Measurements from ENCODE around the gene PEAR1.

The PEAR1 gene

DNA sequence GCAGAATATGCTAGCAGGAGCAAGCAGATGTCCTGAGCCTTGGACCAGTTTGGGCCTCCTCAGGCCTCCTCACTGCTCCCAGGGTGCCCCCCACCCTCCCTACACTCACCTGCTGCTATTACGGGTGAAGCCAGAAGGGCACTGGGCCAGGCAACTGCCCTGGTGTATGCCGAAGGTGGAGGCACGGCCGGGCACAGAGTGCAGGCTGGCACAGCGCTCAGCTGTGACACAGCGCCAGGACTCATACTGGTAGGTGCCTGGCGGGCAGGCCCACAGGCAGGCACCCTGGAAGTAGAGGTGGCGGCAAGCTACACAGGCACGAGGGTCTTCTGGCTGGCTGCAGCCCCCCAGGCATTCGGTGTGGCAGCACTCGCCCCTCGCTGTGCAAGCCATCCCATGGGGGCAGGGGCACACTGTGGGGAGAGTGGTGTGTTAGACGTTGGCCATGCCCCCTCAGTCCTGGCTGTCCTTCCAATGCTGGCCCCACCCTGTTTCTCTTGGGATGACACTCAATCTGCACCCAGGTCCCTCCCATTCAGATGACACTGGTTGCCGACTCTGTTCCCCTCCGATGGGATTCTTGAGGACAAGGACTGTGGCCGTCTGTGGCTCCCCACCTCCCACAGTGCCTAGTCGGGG is 41.6 kb upstream of the PEAR1 start:
- no peak overlapping the region for H3K4me3 ChIP-seq (ENCODE audit: low read depth in 1 of 2, low read length in 2 of 2)
- H3K4me1 ChIP-seq (ENCODE audit: control insufficient read depth in 1 of 2, insufficient read depth in 2 of 2, low read length in 2 of 2) = peaks cover 0 to 4% of the 10 kb centered on the region in 2 donors
- H3K27ac ChIP-seq (ENCODE audit: low read depth, low read length) = no peak overlapping the region
- no peak overlapping the region for H3K9ac ChIP-seq (ENCODE audit: low read depth in 1 of 2, low read length in 2 of 2)
- peaks cover 27 to 54% of the 10 kb centered on the region in 2 donors for H3K27me3 ChIP-seq (ENCODE audit: control insufficient read depth in 1 of 2, insufficient read depth in 2 of 2, low read length in 2 of 2)
- H3K36me3 ChIP-seq (ENCODE audit: control insufficient read depth in 1 of 2, insufficient read depth in 2 of 2, low read length in 2 of 2) = no peaks in the 10 kb centered on the region
- H3K9me3 ChIP-seq (ENCODE audit: control insufficient read depth in 1 of 2, low read length in 2 of 2) = no peaks in the 10 kb centered on the region

DNA sequence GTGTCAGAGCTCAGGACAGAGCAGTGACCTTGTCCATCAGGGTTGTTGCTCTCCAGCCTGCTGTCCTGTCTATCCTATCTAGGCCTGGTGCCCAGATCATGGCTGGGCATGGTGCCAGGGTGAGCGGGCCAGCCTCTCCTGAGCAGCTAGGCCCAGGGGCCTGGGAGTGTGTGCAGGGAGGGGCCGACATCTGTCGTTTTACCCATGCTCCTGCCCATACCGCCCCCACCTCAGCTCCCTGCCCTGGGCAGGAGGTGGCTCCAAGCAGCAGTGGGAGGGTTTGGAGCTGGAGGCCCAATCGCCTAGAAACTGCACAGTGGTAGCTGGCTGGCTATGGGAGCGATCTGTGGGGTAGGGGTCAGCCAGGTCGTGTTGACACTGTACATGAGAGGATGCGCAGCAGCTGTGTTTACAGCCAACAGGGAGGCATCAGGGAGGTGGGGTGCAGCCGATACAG is 41.1 kb upstream of the PEAR1 start:
- Histone ChIP-seq H3K9ac (ENCODE audit: low read depth in 1 of 2, low read length in 2 of 2) (no peak overlapping the region), H3K4me3 (ENCODE audit: low read depth in 1 of 2, low read length in 2 of 2) (no peak overlapping the region), H3K9me3 (ENCODE audit: control insufficient read depth in 1 of 2, low read length in 2 of 2) (no peaks in the 10 kb centered on the region), H3K4me1 (ENCODE audit: control insufficient read depth in 1 of 2, insufficient read depth in 2 of 2, low read length in 2 of 2) (peaks cover 0 to 4% of the 10 kb centered on the region in 2 donors), H3K27ac (ENCODE audit: low read depth, low read length) (no peak overlapping the region), H3K36me3 (ENCODE audit: control insufficient read depth in 1 of 2, insufficient read depth in 2 of 2, low read length in 2 of 2) (no peaks in the 10 kb centered on the region), H3K27me3 (ENCODE audit: control insufficient read depth in 1 of 2, insufficient read depth in 2 of 2, low read length in 2 of 2) (peaks cover 27 to 54% of the 10 kb centered on the region in 2 donors)

DNA sequence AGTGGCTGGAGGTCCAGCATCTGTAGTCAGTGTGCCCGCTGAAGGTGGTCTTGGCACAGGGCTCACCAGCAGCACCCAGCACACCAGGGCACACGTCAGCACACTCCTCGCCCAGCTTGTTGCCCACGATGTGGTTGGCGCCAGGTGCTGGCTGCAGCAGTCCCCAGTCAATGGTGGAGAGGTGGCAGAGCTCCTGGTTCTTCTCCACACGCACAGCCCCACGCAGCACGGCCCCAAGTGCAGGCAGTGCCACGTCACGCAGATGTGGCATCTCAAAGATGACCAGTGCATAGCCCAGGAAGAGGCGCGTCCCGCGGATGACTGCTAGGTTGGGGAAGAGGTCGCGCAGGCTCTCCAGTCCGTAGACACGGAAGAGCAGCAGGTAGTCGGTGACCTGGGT is 39.8 kb upstream of the PEAR1 start:
- H3K27me3 ChIP-seq (ENCODE audit: control insufficient read depth in 1 of 2, insufficient read depth in 2 of 2, low read length in 2 of 2) = peaks cover 30 to 55% of the 10 kb centered on the region in 2 donors
- H3K9ac ChIP-seq (ENCODE audit: low read depth in 1 of 2, low read length in 2 of 2) = no peak overlapping the region
- no peaks in the 10 kb centered on the region for H3K9me3 ChIP-seq (ENCODE audit: control insufficient read depth in 1 of 2, low read length in 2 of 2)
- H3K36me3 ChIP-seq (ENCODE audit: control insufficient read depth in 1 of 2, insufficient read depth in 2 of 2, low read length in 2 of 2) = no peaks in the 10 kb centered on the region
- no peak overlapping the region for H3K27ac ChIP-seq (ENCODE audit: low read depth, low read length)
- no peak overlapping the region for H3K4me3 ChIP-seq (ENCODE audit: low read depth in 1 of 2, low read length in 2 of 2)
- no peaks in the 10 kb centered on the region for H3K4me1 ChIP-seq (ENCODE audit: control insufficient read depth in 1 of 2, insufficient read depth in 2 of 2, low read length in 2 of 2)

DNA sequence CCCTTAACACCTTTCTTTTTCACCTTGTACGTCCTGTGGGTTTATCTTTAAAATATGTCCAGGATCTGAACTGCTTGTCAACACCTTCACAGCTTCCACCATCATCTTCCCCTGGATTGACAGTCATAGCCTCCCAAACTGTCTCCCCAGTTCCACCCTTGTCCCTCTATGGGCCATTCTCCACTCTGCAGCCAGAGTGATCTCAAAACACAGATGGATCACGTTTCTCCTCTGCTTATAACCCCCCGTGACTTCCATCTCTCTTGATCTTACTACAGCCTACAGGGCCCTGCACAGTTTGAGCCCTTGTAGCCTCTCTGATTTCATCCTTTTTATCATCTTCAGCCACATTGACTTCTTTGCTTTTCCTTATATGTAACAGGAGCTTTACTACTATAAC is 38.9 kb upstream of the PEAR1 start:
- H3K4me3 ChIP-seq (ENCODE audit: low read depth in 1 of 2, low read length in 2 of 2) = no peak overlapping the region
- no peak overlapping the region for H3K9ac ChIP-seq (ENCODE audit: low read depth in 1 of 2, low read length in 2 of 2)
- no peaks in the 10 kb centered on the region for H3K36me3 ChIP-seq (ENCODE audit: control insufficient read depth in 1 of 2, insufficient read depth in 2 of 2, low read length in 2 of 2)
- no peak overlapping the region for H3K27ac ChIP-seq (ENCODE audit: low read depth, low read length)
- H3K4me1 ChIP-seq (ENCODE audit: control insufficient read depth in 1 of 2, insufficient read depth in 2 of 2, low read length in 2 of 2) = peaks cover 3 to 4% of the 10 kb centered on the region in 2 donors
- H3K9me3 ChIP-seq (ENCODE audit: control insufficient read depth in 1 of 2, low read length in 2 of 2) = no peaks in the 10 kb centered on the region
- H3K27me3 ChIP-seq (ENCODE audit: control insufficient read depth in 1 of 2, insufficient read depth in 2 of 2, low read length in 2 of 2) = peaks cover 29 to 55% of the 10 kb centered on the region in 2 donors

DNA sequence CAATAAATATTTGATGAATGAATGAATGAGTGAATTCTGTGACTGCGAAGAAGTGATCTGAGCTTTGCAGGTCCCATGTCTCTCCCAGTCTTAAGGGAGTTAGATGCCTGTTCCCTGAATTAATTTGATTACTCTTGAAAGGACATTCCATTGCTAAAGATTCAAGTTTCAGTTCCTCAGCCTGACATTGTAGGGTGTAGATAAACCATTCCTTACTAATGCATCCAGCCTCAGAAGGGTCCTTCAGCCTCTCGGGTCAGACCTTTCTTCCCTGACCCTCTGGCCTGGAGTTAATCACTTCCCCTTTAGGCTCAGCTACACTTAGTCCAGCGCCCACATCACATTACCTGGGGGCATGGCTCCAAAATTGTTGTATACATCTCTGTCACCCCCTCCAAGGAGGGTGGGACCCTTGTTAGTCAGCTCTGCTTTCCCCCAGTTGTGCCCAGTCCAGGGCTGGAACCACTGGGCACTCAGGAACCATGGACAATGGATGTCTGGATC is 37.2 kb upstream of the PEAR1 start:
- no peaks in the 10 kb centered on the region for H3K9me3 ChIP-seq (ENCODE audit: control insufficient read depth in 1 of 2, low read length in 2 of 2)
- peaks cover 8 to 13% of the 10 kb centered on the region in 2 donors for H3K4me1 ChIP-seq (ENCODE audit: control insufficient read depth in 1 of 2, insufficient read depth in 2 of 2, low read length in 2 of 2)
- H3K27me3 ChIP-seq (ENCODE audit: control insufficient read depth in 1 of 2, insufficient read depth in 2 of 2, low read length in 2 of 2) = peaks cover 39 to 68% of the 10 kb centered on the region in 2 donors
- no peak overlapping the region for H3K4me3 ChIP-seq (ENCODE audit: low read depth in 1 of 2, low read length in 2 of 2)
- no peak overlapping the region for H3K27ac ChIP-seq (ENCODE audit: low read depth, low read length)
- no peaks in the 10 kb centered on the region for H3K36me3 ChIP-seq (ENCODE audit: control insufficient read depth in 1 of 2, insufficient read depth in 2 of 2, low read length in 2 of 2)
- H3K9ac ChIP-seq (ENCODE audit: low read depth in 1 of 2, low read length in 2 of 2) = no peak overlapping the region

DNA sequence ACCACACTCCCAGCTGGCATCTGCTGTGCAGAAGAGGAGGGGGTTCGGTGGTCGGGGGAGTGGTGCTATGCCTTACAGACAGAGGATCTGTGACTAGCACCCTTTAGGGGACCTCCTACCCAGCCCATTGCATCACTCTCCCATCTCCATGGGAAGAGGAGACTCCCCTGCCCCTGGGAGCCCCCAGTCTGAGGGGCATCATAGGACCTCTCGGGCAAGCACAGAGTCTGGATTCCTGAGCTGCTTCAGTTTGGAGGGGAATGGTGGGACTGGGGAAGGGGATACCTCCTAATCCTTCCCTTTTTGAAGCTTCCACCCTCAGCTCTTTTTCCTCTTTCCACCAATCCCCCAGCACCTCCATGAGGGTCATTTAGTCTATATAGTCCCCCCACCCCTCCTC is 36.0 kb upstream of the PEAR1 start:
- peaks cover 8 to 13% of the 10 kb centered on the region in 2 donors for H3K4me1 ChIP-seq (ENCODE audit: control insufficient read depth in 1 of 2, insufficient read depth in 2 of 2, low read length in 2 of 2)
- no peak overlapping the region for H3K27ac ChIP-seq (ENCODE audit: low read depth, low read length)
- no peaks in the 10 kb centered on the region for H3K9me3 ChIP-seq (ENCODE audit: control insufficient read depth in 1 of 2, low read length in 2 of 2)
- H3K9ac ChIP-seq (ENCODE audit: low read depth in 1 of 2, low read length in 2 of 2) = no peak overlapping the region
- H3K36me3 ChIP-seq (ENCODE audit: control insufficient read depth in 1 of 2, insufficient read depth in 2 of 2, low read length in 2 of 2) = no peaks in the 10 kb centered on the region
- H3K27me3 ChIP-seq (ENCODE audit: control insufficient read depth in 1 of 2, insufficient read depth in 2 of 2, low read length in 2 of 2) = peaks cover 50 to 75% of the 10 kb centered on the region in 2 donors
- H3K4me3 ChIP-seq (ENCODE audit: low read depth in 1 of 2, low read length in 2 of 2) = no peak overlapping the region

DNA sequence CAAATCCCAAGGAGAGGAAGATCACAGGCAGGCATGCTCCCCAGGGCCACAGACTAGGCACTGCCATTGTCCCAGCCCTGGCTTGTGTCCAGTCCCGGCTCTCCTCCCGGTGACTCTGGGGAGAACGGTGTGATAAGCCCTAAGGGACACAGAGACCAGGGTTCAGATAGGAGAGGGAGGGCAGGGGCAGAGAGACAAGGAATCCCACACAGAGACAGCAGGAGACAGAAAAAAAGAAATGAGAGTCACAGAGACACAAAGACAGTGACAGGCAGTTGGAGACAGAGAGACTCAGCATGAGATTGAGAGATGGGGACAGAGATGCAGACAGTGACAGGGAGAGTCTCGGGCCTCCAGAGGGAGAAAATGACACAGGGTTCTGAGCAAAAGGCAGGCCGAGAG is 35.0 kb upstream of the PEAR1 start:
- Histone ChIP-seq H3K27me3 (ENCODE audit: control insufficient read depth in 1 of 2, insufficient read depth in 2 of 2, low read length in 2 of 2) (peaks cover 54 to 73% of the 10 kb centered on the region in 2 donors), H3K9ac (ENCODE audit: low read depth in 1 of 2, low read length in 2 of 2) (no peak overlapping the region), H3K4me1 (ENCODE audit: control insufficient read depth in 1 of 2, insufficient read depth in 2 of 2, low read length in 2 of 2) (peaks cover 8 to 13% of the 10 kb centered on the region in 2 donors), H3K27ac (ENCODE audit: low read depth, low read length) (no peak overlapping the region), H3K36me3 (ENCODE audit: control insufficient read depth in 1 of 2, insufficient read depth in 2 of 2, low read length in 2 of 2) (no peaks in the 10 kb centered on the region), H3K9me3 (ENCODE audit: control insufficient read depth in 1 of 2, low read length in 2 of 2) (no peaks in the 10 kb centered on the region), H3K4me3 (ENCODE audit: low read depth in 1 of 2, low read length in 2 of 2) (no peak overlapping the region)

DNA sequence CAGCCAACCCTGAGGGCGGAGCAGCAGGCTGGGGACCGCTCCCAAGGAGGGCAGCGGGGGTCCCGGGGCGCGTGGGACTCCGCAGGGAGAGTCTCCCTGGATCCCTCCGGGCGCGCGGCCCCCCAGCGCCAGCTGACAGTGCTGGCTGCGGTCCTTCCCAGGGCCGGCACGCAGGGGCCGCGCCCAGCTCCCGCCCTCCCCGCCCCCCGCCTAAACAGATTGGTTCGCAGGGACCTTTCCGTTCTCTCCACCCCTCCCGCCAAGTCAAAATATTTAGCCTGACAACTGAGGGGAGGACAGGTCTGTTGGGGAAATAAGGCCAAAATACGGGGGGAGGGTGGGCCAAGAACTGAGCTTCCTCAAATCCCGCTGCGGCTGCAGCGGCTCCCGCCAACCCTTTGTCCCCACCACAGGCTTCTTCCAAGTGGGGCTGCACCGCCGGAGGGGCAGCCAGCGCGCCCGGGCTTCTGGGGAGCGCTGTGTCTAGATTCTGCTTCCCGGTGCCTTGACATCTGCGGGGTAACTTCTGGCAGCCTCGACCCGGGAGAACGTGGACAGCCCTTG is 34.5 kb upstream of the PEAR1 start, which contains the start of gene INSRR:
Gene INSRR, minus strand, starts transcription at position 159 of the 564 bp plus-strand sequence. CDS start 496 bp downstream, outside the sequence.
- H3K9ac ChIP-seq (ENCODE audit: low read depth in 1 of 2, low read length in 2 of 2) = peak within 1 kb of the TSS in 1 of 2 donors; percentile 25
- no peaks in the 10 kb centered on the region for H3K36me3 ChIP-seq (ENCODE audit: control insufficient read depth in 1 of 2, insufficient read depth in 2 of 2, low read length in 2 of 2)
- no peaks in the 10 kb centered on the region for H3K9me3 ChIP-seq (ENCODE audit: control insufficient read depth in 1 of 2, low read length in 2 of 2)
- peaks cover 8 to 13% of the 10 kb centered on the region in 2 donors for H3K4me1 ChIP-seq (ENCODE audit: control insufficient read depth in 1 of 2, insufficient read depth in 2 of 2, low read length in 2 of 2)
- peak within 1 kb of the TSS; percentile 36 to 54 for H3K4me3 ChIP-seq (ENCODE audit: low read depth in 1 of 2, low read length in 2 of 2)
- H3K27me3 ChIP-seq (ENCODE audit: control insufficient read depth in 1 of 2, insufficient read depth in 2 of 2, low read length in 2 of 2) = peaks cover 58 to 69% of the 10 kb centered on the region in 2 donors
- H3K27ac ChIP-seq (ENCODE audit: low read depth, low read length) = no peak within 1 kb of the TSS

DNA sequence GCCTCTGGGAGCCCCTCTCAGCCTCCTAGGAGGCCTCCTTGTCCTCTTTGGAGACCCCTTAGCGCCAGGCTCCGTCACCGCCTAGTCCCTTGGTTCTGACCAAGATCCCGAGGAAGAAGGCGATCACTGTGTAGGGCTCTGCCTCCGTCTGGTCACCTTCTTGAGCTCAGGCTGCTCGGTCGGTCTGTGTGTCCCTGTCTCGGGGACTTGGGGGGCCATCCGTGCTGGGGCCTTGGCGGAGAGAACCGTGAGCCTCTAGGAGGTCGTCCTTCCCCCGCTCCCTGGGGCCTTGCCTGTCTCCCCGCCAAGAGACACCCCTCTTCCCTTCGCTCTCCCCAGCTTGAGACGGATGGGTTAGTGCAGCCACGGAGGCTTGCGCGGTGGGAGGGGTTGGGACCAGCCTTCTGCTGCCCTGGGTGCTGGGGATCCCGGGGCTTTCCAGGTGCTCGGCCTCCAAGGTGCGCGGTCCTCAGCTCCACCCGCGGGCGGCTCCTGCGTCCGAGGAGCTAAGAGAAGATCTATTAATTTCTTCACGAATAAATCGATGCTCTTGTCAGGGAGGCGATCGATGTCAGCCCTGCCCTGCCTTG is 33.9 kb upstream of the PEAR1 start:
- Histone ChIP-seq H3K27ac (ENCODE audit: low read depth, low read length) (no peak overlapping the region), H3K9ac (ENCODE audit: low read depth in 1 of 2, low read length in 2 of 2) (peak overlapping the region in 1 of 2 donors; percentile 25), H3K36me3 (ENCODE audit: control insufficient read depth in 1 of 2, insufficient read depth in 2 of 2, low read length in 2 of 2) (no peaks in the 10 kb centered on the region), H3K4me3 (ENCODE audit: low read depth in 1 of 2, low read length in 2 of 2) (peak overlapping the region; percentile 36 to 54), H3K9me3 (ENCODE audit: control insufficient read depth in 1 of 2, low read length in 2 of 2) (no peaks in the 10 kb centered on the region), H3K4me1 (ENCODE audit: control insufficient read depth in 1 of 2, insufficient read depth in 2 of 2, low read length in 2 of 2) (peaks cover 8 to 13% of the 10 kb centered on the region in 2 donors), H3K27me3 (ENCODE audit: control insufficient read depth in 1 of 2, insufficient read depth in 2 of 2, low read length in 2 of 2) (peaks cover 61 to 70% of the 10 kb centered on the region in 2 donors)

DNA sequence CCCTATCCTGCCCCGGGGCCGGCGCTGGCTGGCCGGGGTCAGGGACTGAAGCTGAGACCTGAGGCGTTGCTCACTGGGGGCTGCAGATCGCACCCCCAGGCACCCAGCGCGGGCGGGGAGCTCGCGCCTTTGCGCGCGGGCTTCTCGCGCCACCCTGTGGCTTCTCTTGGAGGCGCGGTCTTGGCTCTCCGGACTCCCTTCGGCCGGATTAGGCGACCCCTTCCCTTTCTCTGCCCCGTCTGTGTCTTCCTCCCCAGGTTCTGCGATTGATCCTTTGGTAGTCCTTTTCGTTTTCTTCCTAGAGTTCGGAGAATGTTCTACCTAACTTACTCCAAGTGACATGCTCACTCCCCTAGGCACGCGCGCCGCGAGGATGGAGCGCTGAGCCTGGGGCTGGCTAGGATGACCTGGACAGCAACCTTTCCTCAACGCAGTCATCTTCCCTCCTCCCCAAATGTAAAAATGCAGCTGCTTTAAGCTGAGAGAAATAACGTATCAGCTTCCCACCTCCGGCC is 33.3 kb upstream of the PEAR1 start:
- H3K9ac ChIP-seq (ENCODE audit: low read depth in 1 of 2, low read length in 2 of 2) = no peak overlapping the region
- no peaks in the 10 kb centered on the region for H3K36me3 ChIP-seq (ENCODE audit: control insufficient read depth in 1 of 2, insufficient read depth in 2 of 2, low read length in 2 of 2)
- H3K27ac ChIP-seq (ENCODE audit: low read depth, low read length) = no peak overlapping the region
- peak overlapping the region; percentile 54 to 62 for H3K4me3 ChIP-seq (ENCODE audit: low read depth in 1 of 2, low read length in 2 of 2)
- no peaks in the 10 kb centered on the region for H3K9me3 ChIP-seq (ENCODE audit: control insufficient read depth in 1 of 2, low read length in 2 of 2)
- H3K27me3 ChIP-seq (ENCODE audit: control insufficient read depth in 1 of 2, insufficient read depth in 2 of 2, low read length in 2 of 2) = peaks cover 61 to 76% of the 10 kb centered on the region in 2 donors
- peaks cover 8 to 13% of the 10 kb centered on the region in 2 donors for H3K4me1 ChIP-seq (ENCODE audit: control insufficient read depth in 1 of 2, insufficient read depth in 2 of 2, low read length in 2 of 2)

All from duodenal mucosa (tissue), 2 donors.